ENCODE data around the gene RAB10. TPM values are rescaled to one million over a fixed set of nuclear protein-coding genes. Genes with fewer than 3 reads are reported as not detected.
A peak's percentile ranks its signal among the peaks of the same experiment; 100 is the strongest.
"Not testable (repeated sequence)": the region's sequence is repeated elsewhere in the genome, so short reads cannot be mapped to it uniquely, and the experiment has no call there.

Gene RAB10
- total and polyA plus RNA-seq, 2 of the 13 experiments (the other 11 are each of a cell fraction or from before 2014, with no cell fraction given) = 48.2 to 120 TPM

GRCh38 chr2:26088931-26089330, 55.0 kb downstream of the RAB10 start:
- Histone ChIP-seq H3K36me3 (replicated peaks in 1 of 2; ENCODE audit: control insufficient read depth in 1 of 2, insufficient read depth in 2 of 2, low read length in 2 of 2) (peaks cover 2 to 24% of the 10 kb centered on the region in 2 experiments; a peak in 2 of 5 replicates), H4K20me1 (ENCODE audit: insufficient read depth, low read length) (peaks cover 33% of the 10 kb centered on the region), H3K4me1 (ENCODE audit: insufficient read depth, low read length) (0 out of 2 replicates have a peak, but pooled peaks cover 11% of the 10 kb centered on the region), H3K79me2 (ENCODE audit: insufficient read depth, low read length) (peaks cover 80% of the 10 kb centered on the region)
- DNase-seq (ENCODE audit: low spot score); H3K27me3 ChIP-seq (ENCODE audit: control insufficient read depth in 1 of 2, insufficient read depth in 2 of 2, low read length in 2 of 2); FAIRE-seq; H3K9me3 ChIP-seq (ENCODE audit: low read length); in situ Hi-C loops (cut with HindIII; ENCODE audit: extremely low pct_ligation_motif_present, low pct_unique_long_range_greater_than_20kb); POLR2A ChIA-PET; H3K4me2 ChIP-seq (ENCODE audit: low read depth, low read length); H3K27ac ChIP-seq (ENCODE audit: extremely low read length, insufficient read depth, low read length); H2AFZ ChIP-seq (ENCODE audit: low read length); H3K9ac ChIP-seq (ENCODE audit: insufficient read depth, low read depth, low read length); ATAC-seq; H3K4me3 ChIP-seq (replicated peaks in 1 of 3; ENCODE audit: insufficient read depth in 1 of 3, low read depth in 2 of 3, low read length in 3 of 3); BruUV-seq (replicated peaks): not testable (repeated sequence)
- CTCF ChIA-PET (ENCODE audit: low intra/inter-chr PET ratio, low total read pairs) = interaction anchor here (2.4 kb wide), 1 partner anchor 56 kb away, joined by 14 read pairs; no protein-coding TSS in a partner anchor
- WGBS (ENCODE audit: low lambda C conversion rate) = 94% methylated on average over 4 of the region's 4 CpGs
- 0 out of 2 replicates have a peak, but pooled peaks have one; percentile 31 for TF ChIP-seq ZBTB33 (CRISPR knock-in tag; IDR thresholded peaks at IDR 0.05)
- intact Hi-C loops (cut with micrococcal nuclease; ENCODE audit: unreplicated experiment) = loop anchor here (1.0 kb wide), 1 partner anchor 56 kb away; no protein-coding TSS in a partner anchor

- TF ChIP-seq TEAD3 (CRISPR knock-in tag; optimal IDR thresholded peaks at IDR 0.05; ENCODE audit: borderline replicate concordance) (no peak), TOE1 (CRISPR knock-in tag; IDR thresholded peaks at IDR 0.05) (no peak), ZNF317 (CRISPR knock-in tag; IDR thresholded peaks at IDR 0.05) (no peak), CREM (IDR thresholded peaks at IDR 0.05) (no peak), CREM (CRISPR knock-in tag; IDR thresholded peaks at IDR 0.05) (no peak), ZNF619 (CRISPR knock-in tag; IDR thresholded peaks at IDR 0.05) (no peak)
- TF ChIP-seq, protein P1, sequence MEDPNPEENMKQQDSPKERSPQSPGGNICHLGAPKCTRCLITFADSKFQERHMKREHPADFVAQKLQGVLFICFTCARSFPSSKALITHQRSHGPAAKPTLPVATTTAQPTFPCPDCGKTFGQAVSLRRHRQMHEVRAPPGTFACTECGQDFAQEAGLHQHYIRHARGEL (CRISPR knock-in tag; IDR thresholded peaks at IDR 0.05) = no peak
- in situ Hi-C loops (cut with HindIII; ENCODE audit: extremely low pct_ligation_motif_present, low pct_unique_long_range_greater_than_20kb) (no loop called here), intact Hi-C loops (cut with micrococcal nuclease; ENCODE audit: unreplicated experiment) (no loop called here)
- Histone ChIP-seq H3K9me3 (ENCODE audit: low read length) (no peaks in the 10 kb centered on the region), H3K79me2 (ENCODE audit: insufficient read depth, low read length) (peaks cover 77% of the 10 kb centered on the region), H3K4me2 (ENCODE audit: low read depth, low read length) (no peak overlapping the region), H2AFZ (ENCODE audit: low read length) (no peak overlapping the region), H3K27me3 (ENCODE audit: control insufficient read depth in 1 of 2, insufficient read depth in 2 of 2, low read length in 2 of 2) (no peaks in the 10 kb centered on the region), H3K4me3 (replicated peaks in 1 of 3; ENCODE audit: insufficient read depth in 1 of 3, low read depth in 2 of 3, low read length in 3 of 3) (no peak overlapping the region), H3K27ac (ENCODE audit: extremely low read length, insufficient read depth, low read length) (no peak overlapping the region), H3K9ac (ENCODE audit: insufficient read depth, low read depth, low read length) (no peak overlapping the region), H3K4me1 (ENCODE audit: insufficient read depth, low read length) (0 out of 2 replicates have a peak, but pooled peaks cover 11% of the 10 kb centered on the region), H4K20me1 (ENCODE audit: insufficient read depth, low read length) (peaks cover 32% of the 10 kb centered on the region), H3K36me3 (replicated peaks in 1 of 2; ENCODE audit: control insufficient read depth in 1 of 2, insufficient read depth in 2 of 2, low read length in 2 of 2) (peaks cover 2 to 24% of the 10 kb centered on the region in 2 experiments; a peak in 2 of 5 replicates)
- WGBS (ENCODE audit: low lambda C conversion rate) = 99% methylated on average over 2 of the region's 2 CpGs
- no TSS peak for BruUV-seq (replicated peaks)
- ChIA-PET CTCF (ENCODE audit: low intra/inter-chr PET ratio, low total read pairs) (interaction anchor here (2.4 kb wide), 1 partner anchor 55 kb away, joined by 14 read pairs; no protein-coding TSS in a partner anchor), POLR2A (no interaction called here)
- DNase-seq (ENCODE audit: low spot score) = no peak
- no peak for FAIRE-seq
- no peak for ATAC-seq
Observed at GRCh38 chr2:26089337-26089736, 55.5 kb downstream of the RAB10 start.

Data from HepG2 (cell line).